Activated naive CD4-positive, alpha-beta T cell treated with anti-CD3 and anti-CD28 coated beads, Interleukin-2, amount 50 U/mL, for 24 hours (primary cell): ENCODE measurements around the gene PTPDC1.

Experiments
- H3K27ac Mint-ChIP-seq: one replicate; pipeline ENCODE4 v1.8.0; 2021; ENCODE audit warnings: mild to moderate bottlenecking, mixed read lengths
- H3K27me3 Mint-ChIP-seq: one replicate; pipeline ENCODE4 v1.8.0; 2021; ENCODE audit warnings: mixed read lengths
- H3K36me3 Mint-ChIP-seq: one replicate; pipeline ENCODE4 v1.8.0; 2021; ENCODE audit warnings: mixed read lengths
- H3K4me1 Mint-ChIP-seq: one replicate; pipeline ENCODE4 v1.8.0; 2021; ENCODE audit warnings: mixed read lengths
- H3K4me3 Mint-ChIP-seq: one replicate; pipeline ENCODE4 v1.8.0; 2021; ENCODE audit warnings: mild to moderate bottlenecking, mixed read lengths
- H3K9me3 Mint-ChIP-seq: one replicate; pipeline ENCODE4 v1.8.0; 2021; ENCODE audit warnings: mixed read lengths

PTPDC1 gene

GRCh38 chr9:94084314-94084713, at the start of gene PTPDC1:
Gene PTPDC1 (plus strand): TSS chr9:94084464. CDS start chr9:94084531, 67 bp downstream.
- H3K27me3 Mint-ChIP-seq: no peaks in the 10 kb centered on the region
- H3K27ac Mint-ChIP-seq: peak within 1 kb of the TSS; percentile 66
- no peaks in the 10 kb centered on the region for H3K4me1 Mint-ChIP-seq
- no peaks in the 10 kb centered on the region for H3K9me3 Mint-ChIP-seq
- H3K4me3 Mint-ChIP-seq: peak within 1 kb of the TSS; percentile 15
- H3K36me3 Mint-ChIP-seq: peaks cover 3% of the 10 kb centered on the region

GRCh38 chr9:94034511-94034910, 49.8 kb upstream of the PTPDC1 start:
- Mint-ChIP-seq H3K9me3 (no peaks in the 10 kb centered on the region), H3K27ac (no peak overlapping the region), H3K4me3 (no peak overlapping the region), H3K4me1 (peaks cover 26% of the 10 kb centered on the region), H3K27me3 (no peaks in the 10 kb centered on the region), H3K36me3 (peaks cover 2% of the 10 kb centered on the region)

GRCh38 chr9:94039786-94040185, 44.5 kb upstream of the PTPDC1 start:
- Mint-ChIP-seq H3K9me3 (no peaks in the 10 kb centered on the region), H3K27me3 (no peaks in the 10 kb centered on the region), H3K27ac (no peak overlapping the region)

GRCh38 chr9:94042516-94043360, 41.5 kb upstream of the PTPDC1 start:
- no peaks in the 10 kb centered on the region for H3K9me3 Mint-ChIP-seq
- no peaks in the 10 kb centered on the region for H3K27me3 Mint-ChIP-seq
- peaks cover 12% of the 10 kb centered on the region for H3K36me3 Mint-ChIP-seq
- H3K27ac Mint-ChIP-seq: no peak overlapping the region
- no peak overlapping the region for H3K4me3 Mint-ChIP-seq
- no peaks in the 10 kb centered on the region for H3K4me1 Mint-ChIP-seq

More at GRCh38 chr9:94039786-94040185, 44.5 kb upstream of the PTPDC1 start:
- H3K4me3 Mint-ChIP-seq: no peak overlapping the region
- peaks cover 3% of the 10 kb centered on the region for H3K4me1 Mint-ChIP-seq
- H3K36me3 Mint-ChIP-seq: peaks cover 10% of the 10 kb centered on the region

- Mint-ChIP-seq H3K27me3 (peaks cover 1% of the 10 kb centered on the region), H3K4me1 (no peaks in the 10 kb centered on the region), H3K36me3 (peaks cover 13% of the 10 kb centered on the region), H3K27ac (no peak overlapping the region), H3K4me3 (no peak overlapping the region), H3K9me3 (no peaks in the 10 kb centered on the region)
Observed at GRCh38 chr9:94054716-94055115, 29.5 kb upstream of the PTPDC1 start.

- no peaks in the 10 kb centered on the region for H3K4me1 Mint-ChIP-seq
- H3K9me3 Mint-ChIP-seq: no peaks in the 10 kb centered on the region
- H3K27ac Mint-ChIP-seq: no peak overlapping the region
- peaks cover 13% of the 10 kb centered on the region for H3K36me3 Mint-ChIP-seq
- no peaks in the 10 kb centered on the region for H3K27me3 Mint-ChIP-seq
- H3K4me3 Mint-ChIP-seq: no peak overlapping the region
Observed at GRCh38 chr9:94056442-94056974, 27.8 kb upstream of the PTPDC1 start.

- H3K9me3 Mint-ChIP-seq: no peaks in the 10 kb centered on the region
- H3K4me1 Mint-ChIP-seq: no peaks in the 10 kb centered on the region
- no peak overlapping the region for H3K4me3 Mint-ChIP-seq
- no peak overlapping the region for H3K27ac Mint-ChIP-seq
- H3K36me3 Mint-ChIP-seq: peaks cover 19% of the 10 kb centered on the region
- H3K27me3 Mint-ChIP-seq: no peaks in the 10 kb centered on the region
Observed at GRCh38 chr9:94057918-94058317, 26.3 kb upstream of the PTPDC1 start.

GRCh38 chr9:94061864-94062263, 22.4 kb upstream of the PTPDC1 start:
- H3K4me3 Mint-ChIP-seq: no peak overlapping the region
- peaks cover 6% of the 10 kb centered on the region for H3K4me1 Mint-ChIP-seq
- no peaks in the 10 kb centered on the region for H3K9me3 Mint-ChIP-seq
- H3K27me3 Mint-ChIP-seq: no peaks in the 10 kb centered on the region
- no peak overlapping the region for H3K27ac Mint-ChIP-seq
- H3K36me3 Mint-ChIP-seq: peaks cover 19% of the 10 kb centered on the region

- Mint-ChIP-seq H3K9me3 (no peaks in the 10 kb centered on the region), H3K27ac (no peak overlapping the region), H3K4me3 (no peak overlapping the region), H3K4me1 (peaks cover 6% of the 10 kb centered on the region), H3K36me3 (peaks cover 10% of the 10 kb centered on the region), H3K27me3 (no peaks in the 10 kb centered on the region)
Observed at GRCh38 chr9:94065535-94065961, 18.7 kb upstream of the PTPDC1 start.

GRCh38 chr9:94068257-94068656, 16.0 kb upstream of the PTPDC1 start:
- Mint-ChIP-seq H3K4me1 (peaks cover 6% of the 10 kb centered on the region), H3K9me3 (no peaks in the 10 kb centered on the region), H3K27ac (no peak overlapping the region), H3K36me3 (peaks cover 17% of the 10 kb centered on the region), H3K27me3 (no peaks in the 10 kb centered on the region), H3K4me3 (no peak overlapping the region)

GRCh38 chr9:94076557-94076956, 7.7 kb upstream of the PTPDC1 start:
- no peaks in the 10 kb centered on the region for H3K4me1 Mint-ChIP-seq
- peaks cover 13% of the 10 kb centered on the region for H3K36me3 Mint-ChIP-seq
- H3K4me3 Mint-ChIP-seq: no peak overlapping the region
- H3K27me3 Mint-ChIP-seq: no peaks in the 10 kb centered on the region
- H3K27ac Mint-ChIP-seq: no peak overlapping the region
- no peaks in the 10 kb centered on the region for H3K9me3 Mint-ChIP-seq

- no peak overlapping the region for H3K27ac Mint-ChIP-seq
- no peaks in the 10 kb centered on the region for H3K4me1 Mint-ChIP-seq
- no peaks in the 10 kb centered on the region for H3K27me3 Mint-ChIP-seq
- H3K9me3 Mint-ChIP-seq: no peaks in the 10 kb centered on the region
- peaks cover 6% of the 10 kb centered on the region for H3K36me3 Mint-ChIP-seq
- H3K4me3 Mint-ChIP-seq: no peak overlapping the region
Observed at GRCh38 chr9:94078086-94078485, 6.2 kb upstream of the PTPDC1 start.

- Mint-ChIP-seq H3K27me3 (no peaks in the 10 kb centered on the region), H3K36me3 (peaks cover 6% of the 10 kb centered on the region), H3K4me3 (no peak overlapping the region), H3K9me3 (no peaks in the 10 kb centered on the region), H3K27ac (no peak overlapping the region), H3K4me1 (no peaks in the 10 kb centered on the region)
Observed at GRCh38 chr9:94079236-94079635, 5.0 kb upstream of the PTPDC1 start.

GRCh38 chr9:94080249-94080648, 4.0 kb upstream of the PTPDC1 start:
- Mint-ChIP-seq H3K9me3 (no peaks in the 10 kb centered on the region), H3K4me1 (no peaks in the 10 kb centered on the region), H3K27ac (no peak overlapping the region), H3K4me3 (no peak overlapping the region), H3K27me3 (no peaks in the 10 kb centered on the region), H3K36me3 (peaks cover 6% of the 10 kb centered on the region)

- Mint-ChIP-seq H3K36me3 (peaks cover 8% of the 10 kb centered on the region), H3K4me3 (no peak overlapping the region), H3K27ac (no peak overlapping the region), H3K27me3 (no peaks in the 10 kb centered on the region), H3K4me1 (no peaks in the 10 kb centered on the region), H3K9me3 (no peaks in the 10 kb centered on the region)
Observed at GRCh38 chr9:94081435-94081834, 2.8 kb upstream of the PTPDC1 start.

GRCh38 chr9:94081864-94082463, 2.3 kb upstream of the PTPDC1 start:
- Mint-ChIP-seq H3K4me1 (no peaks in the 10 kb centered on the region), H3K9me3 (no peaks in the 10 kb centered on the region), H3K27me3 (no peaks in the 10 kb centered on the region), H3K4me3 (no peak overlapping the region), H3K27ac (no peak overlapping the region), H3K36me3 (peaks cover 8% of the 10 kb centered on the region)
